Large intestine (tissue), 3 donors: ENCODE data around the gene TRIM7. TPM values are rescaled to one million over a fixed set of nuclear protein-coding genes. Genes with fewer than 3 reads are reported as not detected.
A peak's percentile ranks its signal among the peaks of the same experiment; 100 is the strongest.
"Not testable (repeated sequence)": the region's sequence is repeated elsewhere in the genome, so short reads cannot be mapped to it uniquely, and the experiment has no call there.

ENCODE experiments used
- DNase-seq, 2 donors: peaks; one replicate each; pipeline versions ENCODE4 v3.0.0 to v3.0.0-alpha.2; 2013
- H3K27ac ChIP-seq: one replicate; pipeline ENCODE4 v1.5.1; 2013; ENCODE audit warnings: low read length
- H3K27me3 ChIP-seq: 2 replicates; pipeline ENCODE4 v1.6.1; 2013; ENCODE audit warnings: low read length; ENCODE audit not compliant: control insufficient read depth, insufficient read depth
- H3K36me3 ChIP-seq: 2 replicates; pipeline ENCODE4 v1.6.1; 2013; ENCODE audit warnings: low read length; ENCODE audit not compliant: control insufficient read depth, insufficient read depth
- H3K4me1 ChIP-seq: one replicate; pipeline ENCODE4 v1.6.1; 2013; ENCODE audit warnings: low read length; ENCODE audit not compliant: control insufficient read depth, insufficient read depth
- H3K4me3 ChIP-seq: one replicate; pipeline ENCODE4 v1.5.1; 2013; ENCODE audit warnings: low read length
- H3K9me3 ChIP-seq: one replicate; pipeline ENCODE4 v1.6.1; 2013; ENCODE audit warnings: mild to moderate bottlenecking, low read depth, low read length, moderate library complexity; ENCODE audit not compliant: control insufficient read depth
- WGBS: methylation state at CpG from one replicate; pipeline ENCODE4 v1.1.5; 2013; ENCODE audit warnings: low lambda C conversion rate; ENCODE audit not compliant: insufficient coverage; 5-methylcytosine and 5-hydroxymethylcytosine counted together
- polyA plus RNA-seq: library from polyadenylated mRNA; unstranded; fragments of 120-200 nt; gene quantifications from one replicate; pipeline ENCODE4 v1.2.1, GENCODE V29; 2013

TRIM7 gene
- polyA plus RNA-seq, 1 donor = 0.61 TPM

GRCh38 chr5:181211208-181211607 is 6.2 kb upstream of the TRIM7 start:
- H3K4me1 ChIP-seq = no peaks in the 10 kb centered on the region
- 30% methylated on average over 3 of the region's 7 CpGs for WGBS

GRCh38 chr5:181210698-181211097 is 5.7 kb upstream of the TRIM7 start:
- not testable (repeated sequence) for H3K4me3 ChIP-seq, H3K9me3 ChIP-seq, H3K36me3 ChIP-seq, DNase-seq, H3K27ac ChIP-seq, H3K4me1 ChIP-seq
- H3K27me3 ChIP-seq = peaks cover 37% of the 10 kb centered on the region
- 93% methylated on average over 3 of the region's 17 CpGs for WGBS

More at GRCh38 chr5:181211208-181211607, 6.2 kb upstream of the TRIM7 start:
- no peak for DNase-seq
- H3K9me3 ChIP-seq = no peaks in the 10 kb centered on the region
- H3K27me3 ChIP-seq = peaks cover 37% of the 10 kb centered on the region
- no peaks in the 10 kb centered on the region for H3K36me3 ChIP-seq
- H3K4me3 ChIP-seq = no peak overlapping the region
- H3K27ac ChIP-seq = no peak overlapping the region

GRCh38 chr5:181210148-181210547 is 5.2 kb upstream of the TRIM7 start:
- not testable (repeated sequence) for DNase-seq, H3K9me3 ChIP-seq, H3K36me3 ChIP-seq, H3K4me3 ChIP-seq, H3K27ac ChIP-seq, H3K4me1 ChIP-seq
- no CpG with 5 or more reads among the region's 11 CpGs for WGBS
- peaks cover 43% of the 10 kb centered on the region for H3K27me3 ChIP-seq

DNA sequence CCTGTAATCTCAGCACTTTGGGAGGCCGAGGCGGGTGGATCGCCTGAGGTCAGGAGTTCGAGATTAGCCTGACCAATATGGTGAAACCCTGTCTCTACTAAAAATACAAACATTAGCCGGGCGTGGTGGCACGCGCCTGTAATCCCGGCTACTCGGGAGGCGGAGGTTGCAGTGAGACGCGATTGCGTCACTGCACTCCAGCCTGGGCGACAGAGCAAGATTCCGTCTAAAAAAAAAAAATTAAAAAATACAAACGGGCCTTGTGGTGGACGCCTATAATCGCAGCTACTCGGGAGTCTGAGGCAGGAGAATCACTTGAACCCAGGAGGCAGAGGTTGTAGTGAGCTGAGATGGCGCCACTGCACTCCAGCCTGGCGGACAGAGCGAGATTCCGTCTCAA is 4.0 kb upstream of the TRIM7 start:
- not testable (repeated sequence) for H3K36me3 ChIP-seq, H3K4me3 ChIP-seq, DNase-seq, H3K27ac ChIP-seq, H3K9me3 ChIP-seq
- H3K27me3 ChIP-seq = peaks cover 44% of the 10 kb centered on the region
- H3K4me1 ChIP-seq = peaks cover 11% of the 10 kb centered on the region
- no CpG with 5 or more reads among the region's 24 CpGs for WGBS

DNA sequence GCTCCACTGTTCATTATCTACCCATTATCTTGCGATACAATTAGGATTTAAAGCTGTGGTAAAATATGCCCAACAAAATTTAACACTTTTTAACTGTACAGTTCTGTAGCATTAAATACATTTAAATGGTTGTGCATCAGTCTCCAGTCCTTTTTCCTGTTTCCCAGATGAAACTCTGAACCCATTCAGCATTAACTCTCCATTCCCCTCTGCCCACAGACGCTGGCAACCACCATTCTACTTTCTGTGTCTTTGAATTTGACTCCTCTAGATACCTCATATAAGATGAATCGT is 2.9 kb upstream of the TRIM7 start:
- H3K36me3 ChIP-seq = no peaks in the 10 kb centered on the region
- WGBS = 55% methylated on average over 2 of the region's 3 CpGs
- H3K9me3 ChIP-seq = peaks cover 2% of the 10 kb centered on the region
- peaks cover 45% of the 10 kb centered on the region for H3K27me3 ChIP-seq
- H3K27ac ChIP-seq = no peak overlapping the region
- no peak overlapping the region for H3K4me3 ChIP-seq
- peaks cover 17% of the 10 kb centered on the region for H3K4me1 ChIP-seq
- DNase-seq = no peak

- H3K27ac ChIP-seq = peak overlapping the region; percentile 16
- peaks cover 17% of the 10 kb centered on the region for H3K4me1 ChIP-seq
- H3K9me3 ChIP-seq = peaks cover 2% of the 10 kb centered on the region
- H3K4me3 ChIP-seq = peak overlapping the region; percentile 47
- H3K36me3 ChIP-seq = no peaks in the 10 kb centered on the region
- 0% methylated on average over 1 of the region's 36 CpGs for WGBS
- peaks cover 44% of the 10 kb centered on the region for H3K27me3 ChIP-seq
- DNase-seq = peak in 1 of 2 donors; percentile 74
Observed at GRCh38 chr5:181207214-181207959, 2.4 kb upstream of the TRIM7 start.

DNA sequence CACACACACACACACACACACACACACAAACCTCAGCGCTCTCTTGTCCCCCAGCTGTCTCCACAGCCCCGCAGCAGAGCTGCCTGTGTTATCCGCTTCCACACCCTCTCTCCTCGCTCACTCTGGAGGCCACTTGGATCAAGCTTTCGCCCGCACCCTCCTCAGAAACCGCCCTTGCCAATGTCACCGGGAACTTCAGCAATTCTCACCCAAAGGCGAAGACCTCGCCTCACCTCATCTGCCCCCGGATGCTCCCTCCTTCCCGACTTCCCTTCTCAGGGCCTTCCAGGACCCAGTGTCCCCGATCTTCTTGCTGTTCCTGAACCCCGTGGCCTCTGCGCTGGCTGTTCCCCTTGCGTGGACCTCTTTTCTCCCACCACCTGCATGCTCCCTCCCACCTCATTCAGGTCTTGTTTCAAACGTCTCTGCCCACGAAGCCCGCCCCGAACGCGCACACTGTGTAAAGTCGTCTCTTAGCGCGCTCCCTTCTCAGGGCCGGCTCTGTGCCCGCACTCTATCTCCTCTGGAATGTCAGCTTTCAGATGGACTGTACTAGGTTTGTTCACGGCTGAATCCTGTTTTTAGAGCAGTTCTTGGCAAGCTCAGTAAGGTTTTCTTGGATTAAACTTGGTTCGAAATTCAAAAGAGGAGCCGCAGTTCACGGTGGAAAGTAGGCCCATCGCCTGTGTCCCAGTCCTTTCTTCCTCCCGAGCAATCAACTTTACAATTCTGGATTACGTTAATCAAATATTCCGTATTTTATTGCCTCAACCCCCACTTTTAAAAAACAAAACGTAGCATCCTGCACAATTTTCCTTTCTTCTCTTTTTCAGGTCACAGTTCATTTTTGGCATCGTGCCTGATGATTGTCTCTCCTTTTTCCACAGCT is 1.0 kb upstream of the TRIM7 start:
- H3K36me3 ChIP-seq = no peaks in the 10 kb centered on the region
- no peak overlapping the region for H3K27ac ChIP-seq
- H3K4me1 ChIP-seq = peaks cover 17% of the 10 kb centered on the region
- DNase-seq = peak in 1 of 2 donors; percentile 47
- WGBS = 23% methylated on average over 7 of the region's 37 CpGs
- peaks cover 2% of the 10 kb centered on the region for H3K9me3 ChIP-seq
- H3K4me3 ChIP-seq = peak overlapping the region; percentile 47
- H3K27me3 ChIP-seq = peaks cover 49% of the 10 kb centered on the region

DNA sequence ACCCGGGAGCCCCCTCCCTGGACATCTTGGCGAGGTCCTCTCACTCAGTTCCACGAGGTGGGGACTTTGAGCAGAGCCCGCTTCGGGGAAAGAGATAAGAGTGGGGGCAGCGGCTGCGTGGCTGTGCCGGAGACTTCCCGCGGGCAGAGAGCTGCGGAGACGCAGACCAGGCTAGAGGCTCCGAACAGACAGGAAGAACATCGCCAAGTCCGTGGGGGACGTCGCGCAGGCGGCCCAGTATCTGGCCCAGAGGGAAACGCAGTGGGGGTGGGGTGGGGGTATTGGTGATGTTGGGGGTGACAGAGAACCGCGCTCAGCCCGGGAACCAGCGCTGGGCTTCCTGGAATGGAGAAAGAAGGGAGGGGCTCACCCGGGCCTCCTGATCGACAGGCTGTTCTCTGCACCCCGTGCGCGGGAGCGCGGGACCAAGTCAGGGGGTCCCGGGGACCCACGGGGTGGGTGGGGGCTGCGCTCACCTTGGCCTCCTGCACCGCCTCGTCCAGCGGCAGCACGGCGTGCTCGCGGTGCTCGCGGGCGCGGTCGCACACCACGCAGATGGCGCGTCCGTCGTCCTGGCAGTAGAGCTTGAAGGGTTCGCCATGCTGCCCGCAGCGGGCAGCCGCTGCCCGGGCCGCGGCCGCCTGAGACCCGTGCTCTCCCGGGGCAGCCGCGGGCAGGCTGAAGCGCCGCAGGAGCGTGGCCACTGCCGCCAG is 727 bp downstream of the TRIM7 start:
- no CpG with 5 or more reads among the region's 67 CpGs for WGBS
- peak overlapping the region; percentile 34 for H3K4me3 ChIP-seq
- DNase-seq = peak in 1 of 2 donors; percentile 51
- H3K9me3 ChIP-seq = peaks cover 2% of the 10 kb centered on the region
- peaks cover 56% of the 10 kb centered on the region for H3K27me3 ChIP-seq
- no peak overlapping the region for H3K27ac ChIP-seq
- peaks cover 17% of the 10 kb centered on the region for H3K4me1 ChIP-seq
- H3K36me3 ChIP-seq = no peaks in the 10 kb centered on the region

DNA sequence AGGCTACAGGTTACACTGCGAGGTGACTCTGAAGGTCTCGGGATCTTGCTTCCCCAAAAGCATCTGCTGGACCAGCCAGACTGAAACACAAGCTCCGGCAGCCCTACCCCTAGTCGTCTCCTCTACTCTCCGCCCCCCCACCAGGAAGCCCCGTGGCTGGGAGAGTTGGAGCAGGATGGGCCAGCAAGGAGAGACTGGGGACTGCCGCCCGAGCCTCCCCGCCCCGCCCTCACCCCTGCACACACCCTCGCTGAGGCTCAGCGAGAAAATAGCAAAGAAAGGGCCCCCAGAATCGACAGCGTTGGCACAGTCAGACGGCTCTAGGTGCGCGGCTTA is 1.3 kb downstream of the TRIM7 start:
- no CpG with 5 or more reads among the region's 17 CpGs for WGBS
- peaks cover 56% of the 10 kb centered on the region for H3K27me3 ChIP-seq
- H3K27ac ChIP-seq = no peak overlapping the region
- no peaks in the 10 kb centered on the region for H3K36me3 ChIP-seq
- H3K4me3 ChIP-seq = peak overlapping the region; percentile 34
- peaks cover 17% of the 10 kb centered on the region for H3K4me1 ChIP-seq
- DNase-seq = no peak
- H3K9me3 ChIP-seq = peaks cover 2% of the 10 kb centered on the region

DNA sequence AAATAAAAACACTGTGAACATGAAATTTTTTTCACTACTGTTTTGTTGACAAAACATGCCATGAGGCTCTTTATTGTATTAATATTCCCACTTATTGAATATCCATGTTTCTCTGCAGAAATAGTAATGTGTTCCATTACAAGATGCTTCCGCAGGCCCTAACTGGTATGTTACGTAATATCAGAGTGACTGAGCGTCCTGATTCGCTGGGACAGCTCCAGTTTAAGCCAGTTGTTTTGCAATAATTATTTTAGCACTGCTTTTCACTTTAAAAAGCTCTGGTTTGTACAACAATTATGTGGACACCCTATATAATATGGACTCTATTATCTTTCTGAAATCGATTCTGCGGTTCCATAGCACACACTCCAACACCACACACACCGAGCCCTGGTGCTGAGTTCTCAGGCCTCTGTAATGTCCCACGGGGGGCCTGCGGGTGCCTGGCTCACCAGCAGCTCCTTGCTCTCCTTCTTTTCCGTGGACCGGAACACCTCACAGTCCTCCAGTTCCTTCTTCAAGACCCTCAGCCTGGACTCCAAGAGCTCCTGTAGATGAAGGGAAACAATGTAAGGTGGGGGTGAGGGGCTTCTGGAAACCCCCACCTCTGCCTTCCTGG is 1.8 kb downstream of the TRIM7 start:
- 60% methylated on average over 1 of the region's 11 CpGs for WGBS
- Histone ChIP-seq H3K9me3 (peaks cover 2% of the 10 kb centered on the region), H3K27me3 (peaks cover 59% of the 10 kb centered on the region), H3K27ac (no peak overlapping the region), H3K36me3 (no peaks in the 10 kb centered on the region), H3K4me3 (no peak overlapping the region), H3K4me1 (peaks cover 17% of the 10 kb centered on the region)
- DNase-seq = no peak
